SU-DHL-6 (cell line): Measurements from ENCODE around the gene EIF4B.

Source experiments
- H2AFZ ChIP-seq: fragments of 200-600 bp; sonication (generic); 2 replicates; pipeline ENCODE4 v1.6.1; 2014; ENCODE audit warnings: low read depth, mild to moderate bottlenecking, moderate library complexity, mixed read lengths, antibody characterized with exemption, low read length; ENCODE audit not compliant: severe bottlenecking
- H3F3A ChIP-seq: fragments of 200-600 bp; shearing (Covaris generic); 2 replicates; pipeline ENCODE4 v1.6.0; 2016; ENCODE audit warnings: antibody characterized with exemption, mild to moderate bottlenecking; ENCODE audit not compliant: insufficient read depth
- H3K27ac ChIP-seq: fragments of 200-600 bp; sonication (generic); 2 replicates; pipeline ENCODE4 v1.5.1; 2016; ENCODE audit warnings: low read depth, mild to moderate bottlenecking, low read length, moderate library complexity, mixed read lengths
- H3K27me3 ChIP-seq: fragments of 200-600 bp; sonication (generic), shearing (Covaris generic); 2 replicates; pipeline ENCODE4 v1.6.0; 2014; ENCODE audit warnings: mild to moderate bottlenecking, low read length
- H3K36me3 ChIP-seq: fragments of 200-600 bp; sonication (generic); 2 replicates; pipeline ENCODE4 v1.6.1; 2014; ENCODE audit warnings: mild to moderate bottlenecking, low read length, mixed read lengths
- H3K4me2 ChIP-seq: fragments of 300-600, 200-600 bp; shearing (Covaris generic), sonication (generic); 2 replicates; pipeline ENCODE4 v1.6.0; 2014; ENCODE audit warnings: low read length, low read depth, mild to moderate bottlenecking; ENCODE audit not compliant: poor library complexity, severe bottlenecking
- H3K4me3 ChIP-seq: fragments of 200-600 bp; sonication (generic); 2 replicates; pipeline ENCODE4 v1.5.1; 2014; ENCODE audit warnings: antibody characterized with exemption, low read length, mild to moderate bottlenecking, mixed read lengths; ENCODE audit not compliant: insufficient read depth, poor library complexity, severe bottlenecking
- H3K79me2 ChIP-seq: fragments of 200-600 bp; sonication (generic); 2 replicates; pipeline ENCODE4 v1.6.1; 2014; ENCODE audit warnings: mild to moderate bottlenecking, low read length, moderate library complexity; ENCODE audit not compliant: insufficient read depth
- H3K9ac ChIP-seq: fragments of 200-600 bp; sonication (generic); 2 replicates; pipeline ENCODE4 v1.7.0; 2014; ENCODE audit warnings: mild to moderate bottlenecking, low read length
- H3K9me2 ChIP-seq: fragments of 200-600 bp; sonication (generic); replicated peaks from 2 replicates; pipeline ENCODE4 v1.6.1; 2014; ENCODE audit warnings: low read length; ENCODE audit not compliant: insufficient read depth
- H3K9me3 ChIP-seq: fragments of 200-600 bp; sonication (generic); 2 replicates; pipeline ENCODE4 v1.6.1; 2014; ENCODE audit warnings: low read length, mixed read lengths; ENCODE audit not compliant: insufficient read depth
- H4K20me1 ChIP-seq: fragments of 200-600 bp; sonication (generic); 2 replicates; pipeline ENCODE4 v1.6.1; 2014; ENCODE audit warnings: low read depth, mild to moderate bottlenecking, antibody characterized with exemption, low read length, moderate library complexity, mixed read lengths
- CTCF ChIP-seq: fragments of 200-600 bp; sonication (generic); IDR thresholded peaks from one replicate; pipeline ENCODE4 v1.5.1; 2017; ENCODE audit warnings: antibody characterized with exemption, mild to moderate bottlenecking, low read length, moderate library complexity; ENCODE audit not compliant: insufficient read depth, poor library complexity, severe bottlenecking
- EZH2phosphoT487 ChIP-seq: fragments of 200-600 bp; sonication (generic), shearing (Covaris generic); conservative IDR thresholded peaks from 2 replicates; pipeline ENCODE4 v1.6.1; 2018; ENCODE audit warnings: mild to moderate bottlenecking, antibody characterized with exemption, low read length, moderate library complexity, mixed read lengths

Gene EIF4B

DNA sequence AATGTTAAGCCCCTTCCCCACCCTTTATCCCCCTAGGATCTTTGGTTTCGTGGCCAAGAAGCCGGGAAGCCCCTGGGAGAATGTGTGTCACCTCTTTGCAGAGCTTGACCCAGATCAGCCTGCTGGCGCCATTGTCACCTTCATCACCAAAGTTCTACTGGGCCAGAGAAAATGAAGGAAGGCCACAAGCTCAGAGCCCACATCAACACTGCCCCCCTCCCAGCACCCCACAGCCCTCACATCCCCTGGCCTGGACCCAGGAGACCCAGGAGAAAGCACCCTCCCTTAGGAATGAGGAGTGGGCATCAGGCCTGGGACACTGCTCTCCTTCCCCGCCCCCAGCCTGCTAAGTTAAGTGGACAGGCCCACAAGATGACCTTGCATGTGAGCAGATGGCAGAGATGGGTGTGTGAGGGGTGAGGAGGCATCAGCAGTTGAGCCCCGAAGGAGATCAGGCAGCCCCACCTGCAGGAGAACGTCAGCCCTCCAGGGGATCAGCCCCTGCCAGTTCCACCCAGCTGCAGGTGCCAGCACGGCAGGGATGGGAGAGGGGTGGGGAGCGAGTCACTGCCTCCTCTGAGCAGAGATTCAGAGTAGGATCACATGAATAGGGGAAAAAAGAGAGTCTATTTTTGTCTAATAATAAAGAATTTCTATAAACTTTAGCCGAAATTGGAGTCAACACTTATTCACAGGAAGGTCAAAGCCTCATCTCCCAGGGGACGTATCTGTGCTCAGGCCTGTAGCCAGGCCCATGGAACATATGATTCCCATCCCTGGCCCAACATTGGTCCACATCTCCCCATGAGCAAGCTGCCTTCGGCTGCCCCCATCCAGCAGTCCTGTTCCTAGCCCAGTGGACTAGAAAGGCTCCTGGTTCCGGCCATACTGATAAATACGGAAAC is 57.7 kb downstream of the EIF4B start:
- Histone ChIP-seq H3K9me3 (no peaks in the 10 kb centered on the region), H3K4me3 (no peak overlapping the region), H4K20me1 (no peaks in the 10 kb centered on the region), H3K27ac (no peak overlapping the region), H3K9ac (no peak overlapping the region), H3K36me3 (no peaks in the 10 kb centered on the region), H3K9me2 (no peaks in the 10 kb centered on the region), H3K79me2 (no peaks in the 10 kb centered on the region), H3K27me3 (no peaks in the 10 kb centered on the region), H3K4me2 (no peak overlapping the region), H2AFZ (no peak overlapping the region), H3F3A (no peaks in the 10 kb centered on the region)
- TF ChIP-seq EZH2phosphoT487 (no peak), CTCF (no peak)

DNA sequence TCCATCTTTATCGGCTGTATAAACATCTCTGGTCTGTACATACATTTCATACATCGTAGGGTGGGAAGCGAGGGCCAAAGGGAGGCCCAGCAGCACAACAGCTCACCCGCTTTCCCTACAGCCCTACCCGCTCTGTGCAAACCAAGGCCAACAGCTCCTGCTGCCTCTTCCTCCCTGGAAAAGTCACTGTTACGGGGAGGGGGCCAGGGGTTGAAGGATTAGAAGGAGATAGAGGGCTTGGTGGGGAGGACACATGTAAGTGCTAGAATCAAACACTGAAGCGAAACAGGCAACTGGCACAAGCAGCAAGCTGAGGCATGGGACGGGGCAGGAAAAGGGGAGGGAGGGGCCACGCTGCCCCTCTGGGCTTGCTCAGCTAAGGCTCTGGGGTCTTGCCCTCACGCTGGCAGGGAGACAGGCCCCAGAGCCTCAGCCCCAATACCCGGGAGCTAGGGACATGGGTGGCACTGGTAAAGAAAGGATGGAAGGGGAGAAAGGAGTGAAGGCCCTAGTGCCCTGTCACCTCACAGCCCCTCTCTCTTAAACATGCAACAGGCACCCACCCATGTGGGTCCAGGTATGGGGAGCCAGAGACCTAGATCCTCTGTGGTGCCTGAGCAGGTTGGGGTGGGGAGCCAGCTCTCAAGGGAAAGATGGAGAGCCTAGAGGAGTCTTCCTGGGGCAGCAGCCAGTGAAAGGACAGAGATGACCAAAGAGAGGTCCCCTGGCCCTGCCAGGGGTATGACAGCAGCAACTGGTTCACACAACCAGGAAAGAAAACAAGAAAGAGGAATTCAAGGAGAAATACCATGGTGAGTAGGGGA is 58.6 kb downstream of the EIF4B start:
- H3K4me2 ChIP-seq = no peak overlapping the region
- no peaks in the 10 kb centered on the region for H3K79me2 ChIP-seq
- no peak overlapping the region for H3K9ac ChIP-seq
- H3K27me3 ChIP-seq = no peaks in the 10 kb centered on the region
- H3K36me3 ChIP-seq = no peaks in the 10 kb centered on the region
- no peak overlapping the region for H3K27ac ChIP-seq
- no peaks in the 10 kb centered on the region for H4K20me1 ChIP-seq
- H3F3A ChIP-seq = no peaks in the 10 kb centered on the region
- H3K9me3 ChIP-seq = no peaks in the 10 kb centered on the region
- H2AFZ ChIP-seq = no peak overlapping the region
- H3K4me3 ChIP-seq = no peak overlapping the region
- no peak for TF ChIP-seq EZH2phosphoT487
- TF ChIP-seq CTCF = no peak
- no peaks in the 10 kb centered on the region for H3K9me2 ChIP-seq

DNA sequence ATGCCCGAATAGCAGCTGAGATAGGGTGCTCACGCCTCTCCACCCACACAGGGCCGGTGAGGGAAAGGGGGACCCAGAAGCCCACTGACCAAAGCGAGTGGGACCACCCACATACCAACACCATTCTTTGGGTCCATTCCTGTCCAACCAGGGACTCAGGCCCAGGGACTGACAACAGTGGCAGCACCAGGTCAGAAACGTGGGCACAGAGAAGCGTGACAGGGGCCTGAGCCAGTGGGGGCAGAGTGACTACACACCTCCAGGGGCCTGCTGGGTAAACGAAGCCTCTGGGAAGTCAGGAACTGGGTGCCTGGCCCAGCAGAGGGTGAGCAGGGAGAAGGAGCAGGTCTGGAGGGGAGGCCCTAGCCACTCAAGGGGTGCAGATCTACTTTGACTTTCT is 59.2 kb downstream of the EIF4B start:
- Histone ChIP-seq H3K36me3 (no peaks in the 10 kb centered on the region), H3K27me3 (no peaks in the 10 kb centered on the region), H3K4me3 (no peak overlapping the region), H3K27ac (no peak overlapping the region), H3K9me3 (no peaks in the 10 kb centered on the region), H3K9ac (no peak overlapping the region), H3F3A (no peaks in the 10 kb centered on the region), H4K20me1 (no peaks in the 10 kb centered on the region), H2AFZ (no peak overlapping the region), H3K9me2 (no peaks in the 10 kb centered on the region), H3K79me2 (no peaks in the 10 kb centered on the region), H3K4me2 (no peak overlapping the region)
- TF ChIP-seq CTCF (no peak), EZH2phosphoT487 (no peak)
